Measurements from ENCODE around the gene SLC31A1.

DNA sequence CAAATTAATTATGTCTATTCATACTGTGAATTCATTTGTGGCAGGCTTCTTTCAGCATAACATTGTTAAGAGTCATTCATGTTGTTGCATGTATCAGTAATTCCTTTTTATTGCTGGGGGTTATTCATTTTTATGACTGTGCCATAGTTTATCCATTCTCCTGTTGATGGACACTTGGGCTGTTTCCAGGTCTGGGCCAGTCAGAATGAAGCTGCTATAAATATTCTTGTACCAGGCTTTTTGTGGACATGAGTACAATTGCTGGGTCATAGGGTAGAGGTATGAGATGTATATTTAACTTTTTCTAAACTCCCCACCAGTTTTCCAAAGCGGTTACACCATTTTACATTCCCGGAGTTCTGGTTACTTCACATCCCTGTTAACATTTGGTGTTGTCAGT is 67.7 kb downstream of the SLC31A1 start:
- TF ChIP-seq, protein P1, sequence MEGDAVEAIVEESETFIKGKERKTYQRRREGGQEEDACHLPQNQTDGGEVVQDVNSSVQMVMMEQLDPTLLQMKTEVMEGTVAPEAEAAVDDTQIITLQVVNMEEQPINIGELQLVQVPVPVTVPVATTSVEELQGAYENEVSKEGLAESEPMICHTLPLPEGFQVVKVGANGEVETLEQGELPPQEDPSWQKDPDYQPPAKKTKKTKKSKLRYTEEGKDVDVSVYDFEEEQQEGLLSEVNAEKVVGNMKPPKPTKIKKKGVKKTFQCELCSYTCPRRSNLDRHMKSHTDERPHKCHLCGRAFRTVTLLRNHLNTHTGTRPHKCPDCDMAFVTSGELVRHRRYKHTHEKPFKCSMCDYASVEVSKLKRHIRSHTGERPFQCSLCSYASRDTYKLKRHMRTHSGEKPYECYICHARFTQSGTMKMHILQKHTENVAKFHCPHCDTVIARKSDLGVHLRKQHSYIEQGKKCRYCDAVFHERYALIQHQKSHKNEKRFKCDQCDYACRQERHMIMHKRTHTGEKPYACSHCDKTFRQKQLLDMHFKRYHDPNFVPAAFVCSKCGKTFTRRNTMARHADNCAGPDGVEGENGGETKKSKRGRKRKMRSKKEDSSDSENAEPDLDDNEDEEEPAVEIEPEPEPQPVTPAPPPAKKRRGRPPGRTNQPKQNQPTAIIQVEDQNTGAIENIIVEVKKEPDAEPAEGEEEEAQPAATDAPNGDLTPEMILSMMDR (IDR thresholded peaks at IDR 0.05; ENCODE audit: extremely low read depth in 1 of 2, insufficient read depth in 1 of 2, low read depth in 1 of 2, low read length in 2 of 2) = no peak
- TF ChIP-seq POLR2A (IDR thresholded peaks at IDR 0.05; ENCODE audit: low read depth, low read length) = no peak
- TF ChIP-seq, protein P2, sequence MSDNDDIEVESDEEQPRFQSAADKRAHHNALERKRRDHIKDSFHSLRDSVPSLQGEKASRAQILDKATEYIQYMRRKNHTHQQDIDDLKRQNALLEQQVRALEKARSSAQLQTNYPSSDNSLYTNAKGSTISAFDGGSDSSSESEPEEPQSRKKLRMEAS (IDR thresholded peaks at IDR 0.05; ENCODE audit: insufficient read depth, insufficient read length) = no peak
- TF ChIP-seq EZH2 (IDR thresholded peaks at IDR 0.05; ENCODE audit: borderline replicate concordance, low read depth, low read length, severe bottlenecking) = no peak
- TF ChIP-seq JUN (IDR thresholded peaks at IDR 0.05; ENCODE audit: borderline replicate concordance, insufficient read depth, insufficient read length, low read depth) = no peak
- TF ChIP-seq FOS (IDR thresholded peaks at IDR 0.05; ENCODE audit: borderline replicate concordance, insufficient read depth, low read length) = no peak
